ENCODE results near the gene WDR82.
A peak's percentile ranks its signal among the peaks of the same experiment; 100 is the strongest.

The WDR82 gene

DNA sequence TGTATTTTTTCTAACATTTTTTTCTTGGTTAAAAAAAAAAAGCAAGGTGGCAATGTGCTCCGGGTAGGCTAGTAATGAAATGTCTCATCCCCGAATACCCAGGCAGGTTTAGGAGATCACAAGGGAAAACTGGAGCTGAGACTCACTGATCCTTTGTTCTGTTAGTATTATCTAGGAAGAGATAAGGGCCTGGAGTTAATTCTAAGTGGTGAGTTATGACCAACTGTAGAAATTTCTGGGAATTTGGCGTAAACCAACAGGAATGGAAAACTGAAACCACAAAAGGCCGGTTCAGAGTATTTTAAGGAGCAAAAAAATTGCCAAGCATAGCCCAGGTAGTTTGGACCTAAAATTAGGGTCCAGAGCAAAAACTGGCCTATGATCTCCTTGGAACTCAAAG lies 20.5 kb downstream of the WDR82 start:
- Histone ChIP-seq H3K27me3 (ENCODE audit: insufficient read depth, poor library complexity, severe bottlenecking) (no peaks in the 10 kb centered on the region), H3K4me3 (replicated peaks; ENCODE audit: insufficient read depth, low read length) (no peak overlapping the region), H3K27ac (replicated peaks) (no peak overlapping the region)
- no peak for DNase-seq (ENCODE audit: low read depth in 1 of 2, low spot score in 1 of 2)
- TF ChIP-seq CTCF (IDR thresholded peaks at IDR 0.05; ENCODE audit: insufficient read depth, low read length) (no peak), GABPA (IDR thresholded peaks at IDR 0.05; ENCODE audit: low read depth) (no peak), POLR2AphosphoS5 (IDR thresholded peaks at IDR 0.05; ENCODE audit: low read depth) (no peak), SPI1 (IDR thresholded peaks at IDR 0.05; ENCODE audit: borderline replicate concordance, low read depth) (no peak)
- TF ChIP-seq, protein P1, sequence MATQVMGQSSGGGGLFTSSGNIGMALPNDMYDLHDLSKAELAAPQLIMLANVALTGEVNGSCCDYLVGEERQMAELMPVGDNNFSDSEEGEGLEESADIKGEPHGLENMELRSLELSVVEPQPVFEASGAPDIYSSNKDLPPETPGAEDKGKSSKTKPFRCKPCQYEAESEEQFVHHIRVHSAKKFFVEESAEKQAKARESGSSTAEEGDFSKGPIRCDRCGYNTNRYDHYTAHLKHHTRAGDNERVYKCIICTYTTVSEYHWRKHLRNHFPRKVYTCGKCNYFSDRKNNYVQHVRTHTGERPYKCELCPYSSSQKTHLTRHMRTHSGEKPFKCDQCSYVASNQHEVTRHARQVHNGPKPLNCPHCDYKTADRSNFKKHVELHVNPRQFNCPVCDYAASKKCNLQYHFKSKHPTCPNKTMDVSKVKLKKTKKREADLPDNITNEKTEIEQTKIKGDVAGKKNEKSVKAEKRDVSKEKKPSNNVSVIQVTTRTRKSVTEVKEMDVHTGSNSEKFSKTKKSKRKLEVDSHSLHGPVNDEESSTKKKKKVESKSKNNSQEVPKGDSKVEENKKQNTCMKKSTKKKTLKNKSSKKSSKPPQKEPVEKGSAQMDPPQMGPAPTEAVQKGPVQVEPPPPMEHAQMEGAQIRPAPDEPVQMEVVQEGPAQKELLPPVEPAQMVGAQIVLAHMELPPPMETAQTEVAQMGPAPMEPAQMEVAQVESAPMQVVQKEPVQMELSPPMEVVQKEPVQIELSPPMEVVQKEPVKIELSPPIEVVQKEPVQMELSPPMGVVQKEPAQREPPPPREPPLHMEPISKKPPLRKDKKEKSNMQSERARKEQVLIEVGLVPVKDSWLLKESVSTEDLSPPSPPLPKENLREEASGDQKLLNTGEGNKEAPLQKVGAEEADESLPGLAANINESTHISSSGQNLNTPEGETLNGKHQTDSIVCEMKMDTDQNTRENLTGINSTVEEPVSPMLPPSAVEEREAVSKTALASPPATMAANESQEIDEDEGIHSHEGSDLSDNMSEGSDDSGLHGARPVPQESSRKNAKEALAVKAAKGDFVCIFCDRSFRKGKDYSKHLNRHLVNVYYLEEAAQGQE (IDR thresholded peaks at IDR 0.05; ENCODE audit: insufficient replicate concordance, low read depth): no peak

- H3K27ac ChIP-seq (replicated peaks): no peak overlapping the region
- H3K27me3 ChIP-seq (ENCODE audit: insufficient read depth, poor library complexity, severe bottlenecking): no peaks in the 10 kb centered on the region
Measured at GRCh38 chr3:52256622-52257021, 21.8 kb downstream of the WDR82 start.

GRCh38 chr3:52256159-52256558 lies 22.3 kb downstream of the WDR82 start:
- H3K27ac ChIP-seq (replicated peaks): peak overlapping the region; percentile 23; the same call in 1 of the 2 replicates
- no peak overlapping the region for H3K4me3 ChIP-seq (replicated peaks; ENCODE audit: insufficient read depth, low read length)
- no peaks in the 10 kb centered on the region for H3K27me3 ChIP-seq (ENCODE audit: insufficient read depth, poor library complexity, severe bottlenecking)
- TF ChIP-seq SPI1 (IDR thresholded peaks at IDR 0.05; ENCODE audit: borderline replicate concordance, low read depth) (no peak), GABPA (IDR thresholded peaks at IDR 0.05; ENCODE audit: low read depth) (no peak), POLR2AphosphoS5 (IDR thresholded peaks at IDR 0.05; ENCODE audit: low read depth) (no peak), CTCF (IDR thresholded peaks at IDR 0.05; ENCODE audit: insufficient read depth, low read length) (no peak)
- TF ChIP-seq, protein P1 (IDR thresholded peaks at IDR 0.05; ENCODE audit: insufficient replicate concordance, low read depth): no peak
- DNase-seq (ENCODE audit: low read depth in 1 of 2, low spot score in 1 of 2): no peak

More at GRCh38 chr3:52256622-52257021, 21.8 kb downstream of the WDR82 start:
- peak; percentile 62 for TF ChIP-seq POLR2AphosphoS5 (IDR thresholded peaks at IDR 0.05; ENCODE audit: low read depth)
- no peak for TF ChIP-seq GABPA (IDR thresholded peaks at IDR 0.05; ENCODE audit: low read depth)
- H3K4me3 ChIP-seq (replicated peaks; ENCODE audit: insufficient read depth, low read length): no peak overlapping the region
- DNase-seq (ENCODE audit: low read depth in 1 of 2, low spot score in 1 of 2): no peak

- H3K4me3 ChIP-seq (replicated peaks; ENCODE audit: insufficient read depth, low read length): no peak overlapping the region
- TF ChIP-seq CTCF (IDR thresholded peaks at IDR 0.05; ENCODE audit: insufficient read depth, low read length): no peak
- TF ChIP-seq POLR2AphosphoS5 (IDR thresholded peaks at IDR 0.05; ENCODE audit: low read depth): peak; percentile 42
- H3K27ac ChIP-seq (replicated peaks): peak overlapping the region; percentile 61; the same call in 1 of the 2 replicates
- no peaks in the 10 kb centered on the region for H3K27me3 ChIP-seq (ENCODE audit: insufficient read depth, poor library complexity, severe bottlenecking)
- DNase-seq (ENCODE audit: low read depth in 1 of 2, low spot score in 1 of 2): no peak
Measured at GRCh38 chr3:52254608-52255007, 23.8 kb downstream of the WDR82 start.
